NOMO-1 treated with DMSO at 0.1 percent for 48 hours (cell line): Measurements from ENCODE around the gene UBAC2.

ENCODE experiments used
- DNase-seq: peaks from one replicate; lab custom pipeline; 2025; ENCODE audit not compliant: unreplicated experiment; lab: John Stamatoyannopoulos, UW

Gene UBAC2, protein sequence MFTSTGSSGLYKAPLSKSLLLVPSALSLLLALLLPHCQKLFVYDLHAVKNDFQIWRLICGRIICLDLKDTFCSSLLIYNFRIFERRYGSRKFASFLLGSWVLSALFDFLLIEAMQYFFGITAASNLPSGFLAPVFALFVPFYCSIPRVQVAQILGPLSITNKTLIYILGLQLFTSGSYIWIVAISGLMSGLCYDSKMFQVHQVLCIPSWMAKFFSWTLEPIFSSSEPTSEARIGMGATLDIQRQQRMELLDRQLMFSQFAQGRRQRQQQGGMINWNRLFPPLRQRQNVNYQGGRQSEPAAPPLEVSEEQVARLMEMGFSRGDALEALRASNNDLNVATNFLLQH

DNA sequence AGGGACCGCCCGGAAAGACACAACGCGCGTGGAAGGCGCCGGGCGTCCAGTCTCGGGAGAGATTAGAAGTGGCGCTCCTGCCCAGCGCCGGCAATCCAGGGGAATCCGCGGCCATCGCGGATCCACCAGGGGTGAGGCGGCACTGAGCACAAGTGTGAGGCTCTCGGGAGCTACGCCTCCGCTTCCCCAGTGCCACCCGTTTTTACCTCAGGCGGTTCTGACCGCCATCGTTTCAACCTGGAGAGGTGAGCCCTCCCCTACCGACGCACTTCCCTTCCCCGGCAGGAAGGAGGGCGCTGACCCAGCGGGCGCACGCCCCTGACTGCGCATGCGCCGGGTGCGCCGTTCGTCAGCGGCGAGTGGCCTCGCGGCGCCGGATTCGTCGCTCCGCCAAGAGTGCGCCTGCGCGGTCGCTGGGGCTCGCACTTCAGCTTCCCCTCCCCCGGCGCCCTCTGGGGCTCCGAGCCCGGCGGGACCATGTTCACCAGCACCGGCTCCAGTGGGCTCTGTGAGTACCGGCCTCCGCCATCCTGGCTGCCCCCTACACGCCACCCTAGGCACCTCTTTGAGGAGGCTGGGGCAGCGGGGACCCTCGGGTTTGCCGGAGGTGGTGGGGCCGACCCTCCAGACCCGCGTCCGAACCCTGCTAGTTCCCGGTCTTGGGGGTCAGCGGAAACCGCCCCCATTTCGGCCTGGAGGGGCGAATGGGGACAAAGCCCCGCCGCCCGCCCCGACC is at the start of gene UBAC2:
TSS of gene UBAC2 (plus strand) at position 423 of the 736 bp plus-strand sequence. CDS start at position 478, 55 bp downstream.
- DNase-seq, result peak; percentile 90

DNA sequence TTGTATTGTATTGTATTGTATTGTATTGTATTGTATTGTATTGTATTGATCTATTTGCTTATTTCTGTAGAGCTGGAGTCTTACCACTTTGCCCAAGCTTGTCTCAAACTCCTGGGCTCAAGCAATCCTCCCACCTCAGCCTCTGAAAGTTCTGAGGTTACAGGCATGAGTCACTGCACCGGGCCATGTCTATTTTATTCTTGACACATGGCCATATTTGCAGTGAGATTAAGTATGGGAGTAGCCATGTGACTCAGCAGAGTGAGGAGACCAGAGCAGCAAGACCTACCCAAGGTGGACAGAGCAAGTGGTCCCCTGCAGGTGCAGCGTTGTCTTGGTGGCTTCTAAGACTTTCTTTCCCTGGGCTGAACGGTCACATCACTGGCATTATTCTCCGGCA is 49.1 kb upstream of the UBAC2 start:
- no peak for DNase-seq

DNA sequence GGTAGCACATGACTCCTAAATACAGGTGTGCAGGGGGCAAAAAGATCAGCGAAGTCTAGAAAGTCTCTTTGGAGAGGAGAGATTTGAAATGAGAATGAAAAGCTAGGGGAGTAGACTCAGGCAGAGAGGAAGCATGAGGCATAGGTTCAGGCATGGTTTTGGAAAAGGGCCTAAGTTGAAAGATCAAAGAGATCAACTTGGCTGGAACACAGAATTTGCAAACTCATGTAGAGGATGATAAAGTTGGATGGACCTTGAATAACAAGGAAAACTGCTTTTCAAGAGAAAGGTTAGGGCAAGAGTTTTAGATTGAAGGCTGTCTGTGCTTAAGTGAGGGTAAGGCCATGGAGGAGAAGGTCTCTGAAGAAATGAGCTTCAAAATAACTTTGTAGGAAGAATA is 47.4 kb upstream of the UBAC2 start:
- no peak for DNase-seq

DNA sequence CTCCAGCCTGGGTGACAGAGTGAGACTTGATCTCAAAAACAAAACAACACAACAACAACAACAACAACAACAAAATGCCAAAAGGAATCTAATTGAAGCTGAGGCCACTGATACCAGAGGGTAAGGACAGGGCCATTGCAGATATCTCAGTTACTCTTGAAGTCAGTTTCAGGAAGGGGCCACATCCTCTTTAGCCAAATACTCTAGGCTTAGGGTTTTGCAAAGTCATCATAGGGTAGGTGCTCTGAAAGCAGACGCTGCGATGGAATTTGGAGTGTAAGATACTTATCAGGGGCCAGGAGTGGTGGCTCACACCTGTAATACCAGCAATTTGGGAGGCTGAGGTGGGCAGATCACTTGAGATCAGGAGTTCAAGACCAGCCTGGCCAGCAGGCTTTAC is 46.6 kb upstream of the UBAC2 start:
- peak; percentile 76 for DNase-seq

DNA sequence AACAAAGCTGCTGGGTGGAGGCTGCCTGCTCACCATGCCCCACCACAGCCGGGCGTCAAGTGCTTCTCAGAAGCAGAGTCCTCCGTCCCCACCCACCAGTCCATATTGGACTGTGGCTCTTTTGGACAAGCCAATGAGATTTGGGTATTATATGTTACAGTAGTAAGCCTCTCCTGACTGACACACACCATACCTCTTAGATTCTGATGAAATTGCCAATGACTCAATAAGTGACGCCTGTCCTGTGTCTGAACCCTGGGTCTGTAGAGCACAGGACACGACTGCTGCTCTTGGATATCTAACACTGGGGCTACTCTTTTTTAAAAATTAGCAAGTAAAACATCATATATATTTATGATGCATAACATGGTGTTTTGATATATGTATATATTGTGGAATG is 44.8 kb upstream of the UBAC2 start:
- DNase-seq, result no peak

DNA sequence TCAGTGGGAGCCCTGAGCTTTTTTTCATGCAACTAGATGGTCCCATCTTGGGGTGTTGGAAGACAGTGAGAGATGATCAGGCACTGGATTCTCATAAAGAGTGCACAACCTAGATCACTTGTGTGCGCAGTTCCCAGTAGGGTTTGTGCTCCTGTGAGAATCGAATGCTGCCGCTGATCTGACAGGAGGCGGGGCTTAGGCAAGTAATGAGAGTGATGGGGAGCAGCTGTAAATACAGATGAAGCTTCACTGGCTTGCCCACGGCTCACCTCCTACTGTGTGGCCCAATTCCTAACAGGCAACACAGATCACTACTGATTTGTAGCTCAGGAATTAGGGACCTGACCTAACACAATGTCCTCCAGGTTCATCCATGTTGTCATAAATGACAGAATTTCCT is 43.6 kb upstream of the UBAC2 start:
- DNase-seq, result no peak

DNA sequence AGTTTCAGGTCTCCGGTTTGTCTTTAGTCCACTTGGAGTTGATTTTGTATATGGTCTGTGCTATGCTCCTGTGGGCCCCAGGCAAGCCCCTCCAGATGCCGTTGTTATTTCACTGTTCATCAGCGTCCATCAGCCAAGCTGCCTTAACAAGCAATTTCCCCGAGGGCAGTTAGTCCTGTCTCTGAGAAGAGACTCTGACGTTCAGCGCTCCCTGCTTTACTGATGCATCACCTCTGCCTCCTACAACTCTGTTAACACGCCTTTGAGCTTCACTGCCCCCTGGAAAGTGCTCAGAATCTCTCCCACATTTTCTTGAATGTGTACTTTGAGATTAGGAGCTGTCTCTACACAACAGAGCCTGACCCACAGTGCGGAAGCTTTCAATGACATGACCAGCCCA is 41.8 kb upstream of the UBAC2 start:
- no peak for DNase-seq

DNA sequence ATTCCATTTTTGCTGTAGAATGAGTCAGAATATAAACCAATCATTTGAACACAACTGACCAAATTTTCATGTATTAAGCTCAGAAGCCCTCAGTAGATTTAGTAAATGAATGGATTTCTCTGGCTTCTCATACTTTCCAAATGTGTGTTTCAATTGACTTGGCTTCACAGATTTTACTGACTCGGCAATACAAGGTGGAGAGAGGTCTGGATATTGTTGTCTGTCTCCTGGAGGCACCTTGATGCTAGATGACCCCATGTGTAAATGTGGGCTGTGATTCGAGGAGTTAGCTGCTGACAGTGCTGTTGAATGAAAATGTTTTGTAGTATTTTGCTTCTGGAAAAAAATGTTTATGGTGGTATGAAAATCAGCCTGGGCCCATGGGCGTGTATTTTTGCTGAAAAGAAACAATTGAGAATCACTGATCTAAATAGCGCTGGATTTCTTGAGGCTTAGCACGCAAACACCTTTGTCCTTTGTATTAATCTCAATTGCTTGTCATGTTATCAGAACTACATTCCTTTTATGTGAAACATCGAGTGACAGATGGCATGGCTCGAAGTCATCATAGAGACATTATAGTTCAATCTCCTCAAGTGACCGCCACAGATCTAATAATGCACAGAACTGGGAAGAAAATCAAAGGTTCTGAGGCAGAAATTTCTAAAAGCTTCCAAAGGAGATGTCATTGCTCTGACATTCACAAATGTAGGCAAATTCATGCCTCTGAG is 41.2 kb upstream of the UBAC2 start:
- DNase-seq, result no peak

DNA sequence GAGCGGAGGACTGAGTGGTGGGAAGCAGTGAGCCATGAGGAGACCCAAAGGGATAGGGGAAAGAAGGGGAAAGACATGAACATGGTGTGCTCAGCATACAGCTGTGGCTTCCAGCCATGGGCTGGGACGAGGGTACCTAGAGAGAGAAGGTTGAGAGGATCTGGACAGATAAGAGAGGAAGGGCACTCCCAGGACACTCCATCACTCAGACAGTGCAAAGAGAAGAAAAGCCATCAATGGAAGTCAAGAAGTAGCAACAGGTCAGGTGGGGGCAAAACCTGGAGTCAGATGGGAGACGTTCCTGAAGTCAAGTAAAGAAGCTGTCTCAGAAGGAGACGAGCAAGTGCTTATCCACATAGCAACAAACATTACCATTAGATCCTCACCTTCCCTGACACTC is 40.2 kb upstream of the UBAC2 start:
- DNase-seq, result no peak

DNA sequence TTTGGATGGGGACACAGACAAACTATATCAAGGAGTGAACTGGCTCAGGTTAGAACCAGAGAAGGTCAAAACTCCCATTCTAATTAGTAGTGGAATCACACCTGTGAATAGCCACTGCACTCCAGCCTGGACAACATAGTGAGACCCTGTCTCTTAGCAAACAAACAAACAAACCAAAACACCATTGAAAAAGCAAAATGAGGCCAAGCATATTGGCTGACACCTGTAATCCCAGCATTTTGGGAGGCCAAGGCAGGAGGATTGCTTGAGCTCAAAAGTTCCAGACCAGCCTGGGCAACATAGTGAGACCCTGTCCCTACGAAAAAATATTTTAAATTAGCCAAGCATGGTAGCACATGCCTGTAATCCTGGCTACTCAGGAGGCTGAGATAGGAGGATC is 39.1 kb upstream of the UBAC2 start:
- DNase-seq, result no peak

DNA sequence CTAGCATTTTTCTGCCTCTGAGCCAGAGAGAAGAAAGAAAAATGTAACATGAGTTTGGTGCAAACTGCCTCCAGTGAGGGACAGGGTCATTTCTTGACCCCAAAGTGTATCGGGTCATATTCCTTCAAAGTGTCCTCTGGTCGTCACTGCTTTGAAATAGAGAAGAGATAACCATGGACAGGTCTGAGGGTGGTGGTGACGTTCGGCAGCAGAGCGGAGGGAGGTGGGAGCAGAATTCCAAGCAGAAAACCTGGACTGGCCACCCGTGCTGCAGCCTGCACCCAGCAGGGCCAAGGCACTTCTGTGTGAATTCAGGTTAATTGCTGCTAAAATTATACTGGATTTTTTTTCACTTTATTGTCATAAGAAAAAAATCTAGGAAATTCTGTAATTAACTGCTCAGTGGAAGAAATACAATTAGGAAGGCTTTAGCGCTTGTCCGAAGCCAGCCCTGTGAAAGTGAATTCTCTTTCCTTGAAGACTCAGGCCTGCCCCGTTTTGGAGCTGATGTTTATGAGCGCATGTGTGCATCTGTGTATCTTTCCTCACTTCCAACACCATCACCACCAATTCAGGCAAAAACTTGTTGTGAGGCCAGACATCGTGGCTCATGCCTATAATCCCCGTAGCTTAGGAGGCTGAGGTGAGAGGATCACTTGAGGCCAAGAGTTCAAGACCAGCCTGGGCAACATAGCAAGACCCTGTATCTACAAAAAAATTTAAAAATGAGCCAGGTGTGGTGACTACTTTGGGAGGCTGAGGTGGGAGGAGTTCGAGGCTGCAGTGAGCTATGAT is 37.9 kb upstream of the UBAC2 start:
- no peak for DNase-seq

DNA sequence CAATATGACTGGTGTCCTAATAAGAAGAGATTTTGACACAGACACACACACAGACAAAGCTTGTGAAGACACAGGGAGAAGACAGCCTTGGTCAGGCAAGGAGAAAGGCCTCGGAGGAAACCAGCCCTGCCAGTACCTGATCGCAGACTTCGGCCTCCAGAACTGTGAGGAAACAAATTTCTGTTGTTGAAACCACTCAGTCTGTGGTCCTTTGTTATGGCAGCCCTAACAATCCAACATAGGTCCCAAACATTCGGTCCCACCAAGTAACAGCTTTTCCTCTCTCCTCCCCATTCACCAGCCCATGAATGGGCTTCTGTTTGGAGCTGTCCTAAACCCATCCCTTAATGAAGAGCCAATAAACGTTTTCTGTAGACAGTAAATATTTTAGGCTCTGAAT is 36.4 kb upstream of the UBAC2 start:
- DNase-seq, result no peak

DNA sequence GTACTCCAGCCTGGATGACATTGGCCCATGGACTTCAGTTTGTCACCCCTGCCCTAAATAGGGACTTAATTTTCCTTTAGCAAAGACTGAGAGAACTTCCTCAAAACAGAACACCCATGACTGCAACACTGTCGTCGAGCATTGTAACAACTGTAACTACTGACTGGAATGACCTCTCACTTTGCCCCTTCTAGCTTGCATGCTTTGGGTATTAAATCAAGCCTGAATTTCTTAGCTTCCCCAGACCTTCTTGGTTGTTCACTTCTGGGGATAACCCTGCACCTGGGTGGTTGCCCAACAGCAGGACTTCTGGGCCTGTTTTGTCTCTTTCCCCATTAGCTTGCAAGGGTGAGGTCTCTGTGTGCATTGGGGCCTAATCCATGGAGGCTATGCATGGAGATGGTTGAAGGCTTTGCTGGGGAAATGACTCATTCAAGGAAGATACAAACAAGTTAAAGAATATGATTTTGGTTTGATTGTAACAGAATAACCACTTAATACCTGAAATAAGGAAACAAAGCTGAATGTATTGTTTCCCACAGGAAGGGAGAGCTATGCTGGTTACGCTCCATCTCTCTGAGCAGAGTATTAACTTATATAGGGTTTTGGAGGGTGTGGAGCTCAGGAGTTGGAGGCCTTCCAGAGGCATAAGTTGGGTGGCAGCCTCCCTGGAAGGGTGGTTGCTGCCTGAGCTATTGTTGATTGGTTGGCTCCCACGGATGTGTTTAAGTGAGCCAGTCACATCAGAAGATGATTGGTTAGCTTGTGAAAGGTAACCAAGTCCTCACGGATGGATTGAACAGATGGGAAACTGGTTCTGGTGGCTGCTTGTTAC is 34.7 kb upstream of the UBAC2 start:
- DNase-seq, result peak; percentile 35

DNA sequence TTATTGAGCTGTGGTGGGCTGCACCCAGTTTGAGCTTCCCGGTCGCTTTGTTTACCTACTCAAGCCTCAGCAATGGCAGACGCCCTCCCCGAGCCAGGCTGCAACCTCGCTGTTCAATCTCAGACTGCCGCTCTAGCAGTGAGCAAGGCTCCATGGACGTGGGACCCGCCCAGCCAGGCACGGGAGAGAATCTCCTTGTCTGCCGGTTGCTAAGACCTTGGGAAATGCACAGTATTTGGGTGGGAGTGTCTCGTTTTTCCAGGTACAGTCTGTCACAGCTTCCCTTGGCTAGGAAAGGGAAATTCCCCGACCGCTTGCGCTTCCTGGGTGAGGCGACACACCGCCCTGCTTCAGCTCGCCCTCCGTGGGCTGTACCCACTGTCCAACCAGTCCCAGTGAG is 27.7 kb upstream of the UBAC2 start:
- DNase-seq, result no peak

DNA sequence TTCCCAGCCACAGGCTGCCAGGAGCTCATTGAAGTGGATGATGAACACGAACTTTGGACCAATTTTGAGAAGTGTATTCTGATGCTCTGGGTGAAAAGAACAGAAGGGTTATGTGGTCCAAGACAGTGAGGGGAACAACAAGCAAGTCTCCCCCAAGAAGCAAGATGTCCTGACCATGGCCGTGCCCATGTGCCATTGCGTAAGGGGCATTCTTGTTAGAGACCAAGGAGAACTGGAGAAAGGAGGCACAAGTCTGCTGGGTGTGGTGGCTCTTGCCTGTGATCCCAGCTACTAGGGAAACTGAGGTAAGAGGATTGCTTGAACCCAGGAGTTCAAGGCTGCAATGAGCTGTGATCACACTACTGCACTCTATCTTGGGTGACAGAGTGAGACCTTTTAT is 27.0 kb upstream of the UBAC2 start:
- no peak for DNase-seq

DNA sequence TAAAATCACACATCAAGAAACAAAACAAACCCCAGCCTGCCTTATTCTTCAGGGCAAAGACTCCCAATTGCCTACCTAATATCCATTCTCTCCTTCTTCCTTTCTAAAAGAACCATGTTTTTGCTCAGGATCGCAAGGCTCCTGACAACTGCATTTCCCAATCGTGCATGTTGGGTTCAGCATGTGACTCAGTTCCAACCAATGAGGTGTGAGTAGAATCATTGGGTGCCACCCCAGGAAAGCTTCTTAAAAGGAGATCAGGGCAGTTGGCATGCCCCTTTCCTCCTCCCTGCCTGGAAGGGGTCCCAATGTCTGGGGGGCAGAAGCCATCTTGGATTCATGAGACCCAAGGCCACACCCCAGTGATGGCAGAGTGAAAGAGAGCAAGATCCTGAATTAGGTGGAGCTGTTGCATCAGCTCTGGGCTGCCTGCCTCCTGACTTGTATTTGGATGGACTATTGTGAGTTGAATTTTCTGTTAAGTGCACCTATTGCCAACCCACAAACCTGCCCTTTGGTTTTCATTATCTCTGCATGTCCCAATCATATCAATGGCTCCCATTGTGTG is 26.0 kb upstream of the UBAC2 start:
- DNase-seq, result no peak

DNA sequence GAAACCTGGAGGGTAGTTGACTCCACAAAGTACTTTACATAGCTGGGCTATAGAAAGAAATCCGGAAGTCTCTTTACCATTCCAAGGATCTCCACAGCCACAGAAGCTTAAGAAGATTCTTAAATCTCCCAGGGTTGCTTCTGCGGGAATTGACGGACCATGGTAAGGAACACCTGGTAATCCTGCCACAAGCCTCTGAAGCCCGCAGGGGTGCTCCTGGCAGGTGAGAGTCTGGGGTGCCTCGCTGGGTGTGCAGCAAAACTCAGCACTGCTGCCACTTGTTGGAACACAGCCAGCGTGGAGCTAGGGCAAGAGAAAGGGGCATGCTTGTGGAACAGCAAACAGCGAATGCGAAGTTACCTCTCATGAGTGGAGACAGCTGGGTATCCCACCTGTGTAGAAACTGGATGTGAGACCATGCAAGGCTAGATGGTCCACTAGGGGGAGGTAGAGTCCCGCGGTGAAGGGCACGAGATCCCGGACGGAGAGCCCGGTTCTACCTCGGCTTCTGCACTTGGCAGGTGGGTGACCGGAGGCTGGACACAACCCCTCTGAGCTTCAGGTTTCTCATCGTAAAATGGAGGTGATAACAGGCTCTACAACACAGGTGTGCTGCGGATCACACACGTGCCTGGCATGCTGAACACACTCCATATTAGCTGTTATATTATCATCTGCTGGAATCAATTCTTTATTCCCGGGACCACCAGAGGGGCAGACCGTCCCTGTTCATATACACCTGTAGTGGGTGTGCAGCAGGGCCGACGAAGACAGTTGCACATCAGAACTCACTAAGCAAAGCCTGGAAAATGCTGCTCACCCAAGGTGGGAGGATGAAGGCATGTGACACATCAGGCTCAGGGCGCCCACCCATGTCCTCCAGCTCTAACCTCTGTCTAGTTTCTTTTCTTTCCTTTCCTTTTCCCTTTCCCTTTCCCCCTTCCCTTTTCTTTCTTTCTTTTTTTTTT is 24.1 kb upstream of the UBAC2 start:
- DNase-seq, result peak; percentile 66

DNA sequence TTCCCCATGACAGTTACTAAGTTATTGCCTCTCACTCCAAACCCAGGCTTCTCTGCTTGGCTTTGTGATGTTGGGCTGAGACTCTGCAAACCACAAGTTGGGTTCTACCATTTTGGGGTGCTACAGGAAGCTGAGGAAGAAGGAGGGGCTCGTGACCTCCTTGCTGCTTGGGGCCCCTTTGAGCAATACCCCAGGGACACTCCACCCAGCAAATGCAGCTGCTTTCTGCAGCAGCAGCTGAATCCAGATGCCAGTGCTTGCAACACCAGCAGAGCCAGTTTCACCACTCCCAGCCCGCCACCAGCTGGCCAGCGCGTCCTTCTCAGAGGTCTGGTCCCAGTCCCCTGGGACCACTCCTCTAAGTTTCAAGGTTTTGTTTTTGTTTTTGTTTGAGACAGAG is 22.0 kb upstream of the UBAC2 start:
- DNase-seq, result peak; percentile 60

DNA sequence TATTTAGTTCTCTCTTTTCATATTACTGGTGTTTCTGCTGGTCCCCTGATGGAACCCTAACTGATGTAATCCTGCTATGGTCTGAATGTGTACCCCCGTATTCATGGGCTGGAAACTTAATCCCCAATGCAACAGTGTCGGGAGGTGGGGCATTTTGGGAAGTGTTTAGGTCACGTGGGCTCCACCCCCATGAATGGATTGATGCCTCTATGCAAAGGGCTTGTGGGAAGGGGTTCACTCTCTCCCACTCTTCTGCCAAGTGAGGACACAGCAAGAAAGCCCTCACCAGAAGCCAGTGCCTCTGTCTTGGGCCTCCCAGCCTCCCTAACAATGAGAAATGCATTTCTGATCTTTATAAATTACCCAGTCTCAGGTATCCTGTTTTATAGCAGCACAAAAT is 21.2 kb upstream of the UBAC2 start:
- no peak for DNase-seq
